Kidney epithelial cell (primary cell): Measurements from ENCODE around the gene PCID2. TPM values are rescaled to one million over a fixed set of nuclear protein-coding genes. Genes with fewer than 3 reads are reported as not detected.

Source experiments
- DNase-seq: peaks from one replicate; pipeline ENCODE4 v3.0.0-alpha.2; 2010; ENCODE audit warnings: low read depth
- H3K27me3 ChIP-seq: 2 replicates; pipeline ENCODE4 v1.6.0; 2011; ENCODE audit warnings: low read length; ENCODE audit not compliant: control insufficient read depth, insufficient read depth
- H3K36me3 ChIP-seq: 2 replicates; pipeline ENCODE4 v1.5.1; 2011; ENCODE audit warnings: low read length; ENCODE audit not compliant: control insufficient read depth, insufficient read depth
- H3K4me3 ChIP-seq: 2 replicates; pipeline ENCODE4 v1.5.1; 2011; ENCODE audit warnings: low read depth, mild to moderate bottlenecking, control low read depth, low read length
- CTCF ChIP-seq: IDR thresholded peaks from 2 replicates; pipeline ENCODE4 v1.5.1; 2011; ENCODE audit warnings: mild to moderate bottlenecking, moderate library complexity, low read length, control low read depth, inconsistent platforms; ENCODE audit not compliant: insufficient read depth, poor library complexity, severe bottlenecking
- total RNA-seq: library from RNA; depleted of rRNA; stranded (reverse); fragments of >200 nt; gene quantifications from 2 replicates; pipeline ENCODE4 v1.2.3, GENCODE V29; 2015

PCID2 gene
- total RNA-seq, 1 donor from 2014 or later: 36.9 TPM

GRCh38 chr13:113169277-113170272 is 38.9 kb downstream of the PCID2 start:
- H3K27me3 ChIP-seq: no peaks in the 10 kb centered on the region
- no peak overlapping the region for H3K4me3 ChIP-seq

DNA sequence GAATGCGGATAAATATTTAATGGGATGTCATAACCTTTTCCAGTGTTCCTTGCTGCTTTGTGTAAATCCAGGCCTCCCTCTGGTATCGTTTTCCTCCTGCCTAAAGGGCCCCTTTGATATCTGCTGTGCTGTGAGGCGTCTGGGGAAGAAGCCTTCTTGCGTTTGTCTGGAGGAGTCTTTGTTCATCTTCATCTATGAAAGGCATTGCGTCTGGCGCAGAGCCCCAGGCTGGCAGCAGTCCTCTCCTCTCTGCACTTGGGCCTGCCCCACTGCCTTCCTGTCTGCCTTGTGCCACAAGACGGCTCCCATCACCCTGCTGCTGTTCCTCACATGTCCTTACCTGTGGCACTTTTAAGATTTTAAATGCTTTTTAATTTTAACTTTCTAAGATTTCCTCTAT is 40.3 kb downstream of the PCID2 start:
- no peaks in the 10 kb centered on the region for H3K36me3 ChIP-seq
- peaks cover 3% of the 10 kb centered on the region for H3K27me3 ChIP-seq
- DNase-seq: no peak
- no peak for TF ChIP-seq CTCF
- H3K4me3 ChIP-seq: no peak overlapping the region

More at GRCh38 chr13:113169277-113170272, 38.9 kb downstream of the PCID2 start:
- no peak for TF ChIP-seq CTCF
- H3K36me3 ChIP-seq: no peaks in the 10 kb centered on the region
- DNase-seq: no peak

GRCh38 chr13:113167575-113167974 is 40.9 kb downstream of the PCID2 start:
- no peak for DNase-seq
- no peak for TF ChIP-seq CTCF
- H3K27me3 ChIP-seq: peaks cover 10% of the 10 kb centered on the region
- H3K36me3 ChIP-seq: no peaks in the 10 kb centered on the region
- no peak overlapping the region for H3K4me3 ChIP-seq

DNA sequence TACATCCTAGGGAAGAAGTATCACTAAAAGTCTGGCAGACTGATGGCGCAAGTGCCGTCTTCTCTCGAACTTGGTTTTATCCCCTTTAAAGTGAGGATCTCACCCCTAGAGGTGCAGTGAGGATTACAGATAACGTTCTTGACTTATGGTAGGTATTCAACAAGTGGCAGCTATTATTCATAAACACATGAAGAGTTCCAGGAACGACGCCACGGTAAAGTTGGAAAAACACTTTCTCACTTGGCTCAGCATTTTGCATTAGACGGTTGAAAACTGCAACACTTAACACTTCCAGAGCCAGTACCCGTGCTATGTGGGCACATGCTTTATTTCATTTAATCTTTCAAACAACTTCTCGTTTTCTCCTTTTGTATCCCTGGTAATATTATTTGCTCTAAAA is 41.3 kb downstream of the PCID2 start:
- Histone ChIP-seq H3K4me3 (no peak overlapping the region), H3K36me3 (no peaks in the 10 kb centered on the region), H3K27me3 (peaks cover 11% of the 10 kb centered on the region)
- TF ChIP-seq CTCF: no peak
- DNase-seq: no peak

GRCh38 chr13:113166681-113167080 is 41.8 kb downstream of the PCID2 start:
- Histone ChIP-seq H3K4me3 (no peak overlapping the region), H3K36me3 (no peaks in the 10 kb centered on the region), H3K27me3 (peaks cover 11% of the 10 kb centered on the region)
- DNase-seq: no peak
- TF ChIP-seq CTCF: no peak
